Measurements from ENCODE around the gene PPP3R1. TPM values are rescaled to one million over a fixed set of nuclear protein-coding genes. Genes with fewer than 3 reads are reported as not detected.

Gene PPP3R1
- total RNA-seq, 1 donor: 38.4 TPM

- H3K4me3 ChIP-seq (ENCODE audit: low read depth, low read length): no peak overlapping the region
- TF ChIP-seq CTCF (IDR thresholded peaks at IDR 0.05; ENCODE audit: insufficient read depth, low read depth, low read length): no peak
- DNase-seq (ENCODE audit: low read depth): no peak
These were observed 5.9 kb downstream of the PPP3R1 start for GRCh38 chr2:68246396-68246795.

DNA sequence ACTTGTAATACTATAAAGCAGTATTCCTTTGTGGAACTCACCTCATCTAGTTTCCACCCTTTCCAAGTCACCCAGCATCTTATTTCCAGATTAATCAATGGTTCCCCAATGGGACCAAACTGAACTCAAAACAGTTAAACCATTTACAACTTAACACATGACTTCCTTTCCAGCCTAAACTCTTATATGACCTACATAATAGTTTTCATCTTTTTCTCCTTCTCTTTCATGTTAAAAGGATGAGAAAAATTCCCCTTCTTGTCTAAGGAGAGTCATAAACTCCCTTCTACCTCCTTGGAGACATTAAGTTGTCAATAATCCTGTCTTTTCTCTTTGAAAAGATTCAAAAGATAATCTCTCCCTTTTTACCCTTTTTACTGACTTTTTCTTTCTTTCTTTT, 6.7 kb downstream of the PPP3R1 start:
- no peak overlapping the region for H3K4me3 ChIP-seq (ENCODE audit: low read depth, low read length)
- TF ChIP-seq CTCF (IDR thresholded peaks at IDR 0.05; ENCODE audit: insufficient read depth, low read depth, low read length): no peak
- no peak for DNase-seq (ENCODE audit: low read depth)

DNA sequence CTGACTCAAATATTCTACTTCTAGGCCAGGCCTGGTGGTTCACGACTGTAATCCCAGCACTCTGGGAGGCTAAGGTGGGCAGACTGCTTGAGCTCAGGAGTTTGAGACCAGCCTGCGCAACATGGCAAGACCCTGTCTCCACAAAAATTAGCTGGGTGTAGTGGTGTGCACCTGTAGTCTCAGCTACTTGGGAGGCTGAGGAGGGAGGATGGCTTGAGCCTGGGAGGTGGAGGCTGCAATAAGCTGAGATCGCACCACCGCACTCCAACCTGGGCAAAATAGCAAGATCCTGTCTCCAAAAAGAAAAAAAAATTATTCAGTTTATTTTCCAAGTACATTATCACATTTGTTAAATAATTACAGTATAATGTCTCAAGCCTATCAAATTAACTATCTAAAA, 7.3 kb downstream of the PPP3R1 start:
- H3K4me3 ChIP-seq (ENCODE audit: low read depth, low read length): no peak overlapping the region
- DNase-seq (ENCODE audit: low read depth): no peak
- TF ChIP-seq CTCF (IDR thresholded peaks at IDR 0.05; ENCODE audit: insufficient read depth, low read depth, low read length): no peak

GRCh38 chr2:68244456-68244855, 7.9 kb downstream of the PPP3R1 start:
- peak; percentile 31 for TF ChIP-seq CTCF (IDR thresholded peaks at IDR 0.05; ENCODE audit: insufficient read depth, low read depth, low read length)
- no peak overlapping the region for H3K4me3 ChIP-seq (ENCODE audit: low read depth, low read length)
- DNase-seq (ENCODE audit: low read depth): no peak

GRCh38 chr2:68241732-68242131, 10.6 kb downstream of the PPP3R1 start:
- TF ChIP-seq CTCF (IDR thresholded peaks at IDR 0.05; ENCODE audit: insufficient read depth, low read depth, low read length): no peak
- H3K4me3 ChIP-seq (ENCODE audit: low read depth, low read length): no peak overlapping the region
- DNase-seq (ENCODE audit: low read depth): no peak

DNA sequence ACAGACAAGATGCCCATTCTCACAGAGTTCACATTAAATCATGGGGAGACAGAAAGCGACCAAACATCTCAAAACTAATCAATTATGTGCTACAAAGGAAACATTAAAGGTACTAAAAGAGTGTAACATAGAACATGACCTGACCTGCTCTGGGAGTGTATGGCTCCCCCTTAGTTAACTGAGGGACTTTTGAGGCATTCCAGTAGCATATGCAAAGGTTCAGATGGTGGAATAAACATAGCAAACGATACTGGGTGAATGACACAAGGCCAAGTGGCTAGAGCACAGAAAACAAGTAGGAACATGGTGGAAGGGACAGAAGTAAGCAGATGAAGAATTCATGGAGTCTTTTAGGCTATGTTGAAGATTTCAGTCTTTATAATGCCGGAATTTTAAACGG, 11.9 kb downstream of the PPP3R1 start:
- no peak for DNase-seq (ENCODE audit: low read depth)
- no peak for TF ChIP-seq CTCF (IDR thresholded peaks at IDR 0.05; ENCODE audit: insufficient read depth, low read depth, low read length)
- no peak overlapping the region for H3K4me3 ChIP-seq (ENCODE audit: low read depth, low read length)
